IPS-18c (cell line): ENCODE data around the gene PWP2.
"Not testable (repeated sequence)": the region's sequence is repeated elsewhere in the genome, so short reads cannot be mapped to it uniquely, and the experiment has no call there.

Experiments used
- H3K4me3 ChIP-seq: 2 replicates; pipeline ENCODE4 v1.7.0; 2013; ENCODE audit warnings: low read depth, mild to moderate bottlenecking, low read length, moderate library complexity; ENCODE audit not compliant: insufficient read depth
- H3K9me3 ChIP-seq: one replicate; pipeline ENCODE4 v1.6.1; 2013; ENCODE audit warnings: mild to moderate bottlenecking, low read length, moderate library complexity; ENCODE audit not compliant: control insufficient read depth, insufficient read depth

PWP2 gene

GRCh38 chr21:44107026-44107501, at the start of gene PWP2:
TSS of gene PWP2 (plus strand) at chr21:44107399. CDS start at chr21:44107417, 18 bp downstream.
- H3K9me3 ChIP-seq, H3K4me3 ChIP-seq: not testable (repeated sequence)

GRCh38 chr21:44057960-44058651, 49.1 kb upstream of the PWP2 start:
- H3K9me3 ChIP-seq, result no peaks in the 10 kb centered on the region
- H3K4me3 ChIP-seq, result no peak overlapping the region

- H3K9me3 ChIP-seq, result no peaks in the 10 kb centered on the region
- H3K4me3 ChIP-seq, result no peak overlapping the region
Observed at GRCh38 chr21:44058652-44058964, 48.6 kb upstream of the PWP2 start.

GRCh38 chr21:44058981-44059380, 48.2 kb upstream of the PWP2 start:
- Histone ChIP-seq H3K9me3 (no peaks in the 10 kb centered on the region), H3K4me3 (no peak overlapping the region)

GRCh38 chr21:44059710-44060109, 47.5 kb upstream of the PWP2 start:
- Histone ChIP-seq H3K4me3 (no peak overlapping the region), H3K9me3 (no peaks in the 10 kb centered on the region)

GRCh38 chr21:44062380-44062779, 44.8 kb upstream of the PWP2 start:
- no peaks in the 10 kb centered on the region for H3K9me3 ChIP-seq

GRCh38 chr21:44063151-44063912, 43.9 kb upstream of the PWP2 start:
- no peak overlapping the region for H3K4me3 ChIP-seq

More at GRCh38 chr21:44062380-44062779, 44.8 kb upstream of the PWP2 start:
- H3K4me3 ChIP-seq, result no peak overlapping the region

GRCh38 chr21:44064852-44065403, 42.3 kb upstream of the PWP2 start:
- no peaks in the 10 kb centered on the region for H3K9me3 ChIP-seq
- H3K4me3 ChIP-seq, result no peak overlapping the region

More at GRCh38 chr21:44063151-44063912, 43.9 kb upstream of the PWP2 start:
- no peaks in the 10 kb centered on the region for H3K9me3 ChIP-seq

- Histone ChIP-seq H3K4me3 (no peak overlapping the region), H3K9me3 (no peaks in the 10 kb centered on the region)
Observed at GRCh38 chr21:44065428-44065827, 41.8 kb upstream of the PWP2 start.

GRCh38 chr21:44066116-44066515, 41.1 kb upstream of the PWP2 start:
- H3K9me3 ChIP-seq, result no peaks in the 10 kb centered on the region
- no peak overlapping the region for H3K4me3 ChIP-seq

GRCh38 chr21:44067011-44067839, 40.0 kb upstream of the PWP2 start:
- H3K9me3 ChIP-seq, result no peaks in the 10 kb centered on the region
- no peak overlapping the region for H3K4me3 ChIP-seq

- Histone ChIP-seq H3K9me3 (no peaks in the 10 kb centered on the region), H3K4me3 (no peak overlapping the region)
Observed at GRCh38 chr21:44070391-44070790, 36.8 kb upstream of the PWP2 start.

GRCh38 chr21:44071359-44072104, 35.7 kb upstream of the PWP2 start:
- H3K4me3 ChIP-seq, result no peak overlapping the region

GRCh38 chr21:44072111-44072510, 35.1 kb upstream of the PWP2 start:
- no peaks in the 10 kb centered on the region for H3K9me3 ChIP-seq
- H3K4me3 ChIP-seq, result no peak overlapping the region

More at GRCh38 chr21:44071359-44072104, 35.7 kb upstream of the PWP2 start:
- no peaks in the 10 kb centered on the region for H3K9me3 ChIP-seq

- Histone ChIP-seq H3K4me3 (no peak overlapping the region), H3K9me3 (no peaks in the 10 kb centered on the region)
Observed at GRCh38 chr21:44074315-44074958, 32.8 kb upstream of the PWP2 start.

GRCh38 chr21:44076316-44076715, 30.9 kb upstream of the PWP2 start:
- Histone ChIP-seq H3K4me3 (no peak overlapping the region), H3K9me3 (no peaks in the 10 kb centered on the region)
